Measurements from ENCODE around the gene CTBP1.

Gene CTBP1

GRCh38 chr4:1183985-1184773 is 64.8 kb downstream of the CTBP1 start:
- no peak overlapping the region for H3K4me3 ChIP-seq (ENCODE audit: low read depth, low read length)
- no peak for DNase-seq (ENCODE audit: low read depth)
- TF ChIP-seq, protein P1, sequence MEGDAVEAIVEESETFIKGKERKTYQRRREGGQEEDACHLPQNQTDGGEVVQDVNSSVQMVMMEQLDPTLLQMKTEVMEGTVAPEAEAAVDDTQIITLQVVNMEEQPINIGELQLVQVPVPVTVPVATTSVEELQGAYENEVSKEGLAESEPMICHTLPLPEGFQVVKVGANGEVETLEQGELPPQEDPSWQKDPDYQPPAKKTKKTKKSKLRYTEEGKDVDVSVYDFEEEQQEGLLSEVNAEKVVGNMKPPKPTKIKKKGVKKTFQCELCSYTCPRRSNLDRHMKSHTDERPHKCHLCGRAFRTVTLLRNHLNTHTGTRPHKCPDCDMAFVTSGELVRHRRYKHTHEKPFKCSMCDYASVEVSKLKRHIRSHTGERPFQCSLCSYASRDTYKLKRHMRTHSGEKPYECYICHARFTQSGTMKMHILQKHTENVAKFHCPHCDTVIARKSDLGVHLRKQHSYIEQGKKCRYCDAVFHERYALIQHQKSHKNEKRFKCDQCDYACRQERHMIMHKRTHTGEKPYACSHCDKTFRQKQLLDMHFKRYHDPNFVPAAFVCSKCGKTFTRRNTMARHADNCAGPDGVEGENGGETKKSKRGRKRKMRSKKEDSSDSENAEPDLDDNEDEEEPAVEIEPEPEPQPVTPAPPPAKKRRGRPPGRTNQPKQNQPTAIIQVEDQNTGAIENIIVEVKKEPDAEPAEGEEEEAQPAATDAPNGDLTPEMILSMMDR (conservative IDR thresholded peaks at IDR 0.05; ENCODE audit: low read depth, low read length), result no peak

DNA sequence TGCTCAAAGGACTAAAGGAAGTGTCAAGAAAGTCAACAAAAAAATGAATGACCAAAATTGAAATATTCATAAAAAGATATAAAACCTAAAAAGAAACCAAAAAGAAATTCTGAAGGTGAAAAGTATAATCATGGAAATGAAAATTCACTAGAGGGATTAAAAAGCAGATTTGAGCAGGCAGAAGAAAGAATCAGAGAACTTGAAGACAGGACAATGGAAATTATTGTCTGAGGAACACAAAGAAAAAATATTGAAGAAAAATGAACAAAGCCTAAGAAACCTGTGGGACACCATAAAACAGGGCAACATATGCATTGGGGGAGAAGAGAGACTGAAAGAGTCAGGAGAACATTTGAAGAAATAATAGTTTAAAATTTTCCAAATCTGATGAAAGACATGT is 66.6 kb downstream of the CTBP1 start:
- no peak for DNase-seq (ENCODE audit: low read depth)
- no peak overlapping the region for H3K4me3 ChIP-seq (ENCODE audit: low read depth, low read length)
- TF ChIP-seq, protein P1 (conservative IDR thresholded peaks at IDR 0.05; ENCODE audit: low read depth, low read length), result no peak

DNA sequence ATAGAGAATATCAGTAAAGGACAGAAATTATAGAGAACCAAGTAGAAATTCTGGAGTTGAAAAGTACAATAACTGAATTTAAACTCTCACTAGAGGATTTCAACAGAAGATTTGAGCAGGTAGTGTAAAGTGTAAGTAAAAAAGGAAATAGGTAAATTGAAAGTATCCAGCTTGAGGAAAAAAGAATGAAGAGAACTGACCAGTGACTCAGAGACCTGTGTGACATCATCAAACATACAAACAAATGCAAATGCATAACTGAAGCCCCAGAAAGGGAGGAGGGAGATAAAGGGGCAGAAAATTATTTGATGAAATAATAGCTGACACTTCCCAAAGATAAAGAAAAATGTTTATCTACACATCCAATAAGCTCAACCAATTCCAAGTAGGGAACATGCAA is 68.3 kb downstream of the CTBP1 start:
- no peak overlapping the region for H3K4me3 ChIP-seq (ENCODE audit: low read depth, low read length)
- no peak for DNase-seq (ENCODE audit: low read depth)
- TF ChIP-seq, protein P1 (conservative IDR thresholded peaks at IDR 0.05; ENCODE audit: low read depth, low read length), result no peak

DNA sequence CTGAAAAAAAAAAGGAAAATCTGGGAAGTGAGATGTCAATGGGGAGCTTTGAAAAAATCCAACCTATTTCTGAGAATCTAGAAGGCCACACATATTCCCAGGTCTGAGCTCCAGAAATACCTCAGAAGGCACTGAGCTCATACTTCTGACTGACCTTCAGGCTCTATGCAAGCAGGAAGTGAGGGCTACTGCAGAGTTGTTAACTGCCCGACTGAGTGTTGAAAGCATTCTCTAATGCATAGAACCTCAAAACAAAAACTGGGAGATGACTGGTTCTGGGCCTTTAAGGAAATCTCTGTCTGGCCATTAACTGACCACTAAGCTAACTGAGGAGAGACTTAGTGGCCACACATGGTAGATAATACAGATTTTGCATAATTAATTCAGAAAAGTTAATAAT is 69.0 kb downstream of the CTBP1 start:
- H3K4me3 ChIP-seq (ENCODE audit: low read depth, low read length), result no peak overlapping the region
- TF ChIP-seq, protein P1 (conservative IDR thresholded peaks at IDR 0.05; ENCODE audit: low read depth, low read length), result no peak
- DNase-seq (ENCODE audit: low read depth), result no peak

DNA sequence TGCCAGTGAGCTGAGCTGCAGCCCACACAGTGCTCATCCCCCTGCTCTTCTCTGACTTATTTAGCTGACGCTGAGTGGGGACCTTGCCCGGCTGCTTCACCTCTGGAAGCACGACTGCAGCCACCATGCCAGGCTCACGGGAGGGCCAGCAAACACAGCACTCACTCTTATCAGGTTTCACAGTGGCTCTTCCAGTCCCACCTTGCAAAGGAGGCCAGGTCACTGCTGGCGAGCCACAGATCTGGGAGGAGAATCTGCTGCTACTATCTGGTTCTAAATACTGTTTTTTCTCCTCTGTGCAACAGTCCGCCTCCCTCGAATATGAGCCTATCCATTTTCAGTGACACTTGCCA is 69.9 kb downstream of the CTBP1 start:
- H3K4me3 ChIP-seq (ENCODE audit: low read depth, low read length), result no peak overlapping the region
- no peak for DNase-seq (ENCODE audit: low read depth)
- TF ChIP-seq, protein P1 (conservative IDR thresholded peaks at IDR 0.05; ENCODE audit: low read depth, low read length), result no peak

DNA sequence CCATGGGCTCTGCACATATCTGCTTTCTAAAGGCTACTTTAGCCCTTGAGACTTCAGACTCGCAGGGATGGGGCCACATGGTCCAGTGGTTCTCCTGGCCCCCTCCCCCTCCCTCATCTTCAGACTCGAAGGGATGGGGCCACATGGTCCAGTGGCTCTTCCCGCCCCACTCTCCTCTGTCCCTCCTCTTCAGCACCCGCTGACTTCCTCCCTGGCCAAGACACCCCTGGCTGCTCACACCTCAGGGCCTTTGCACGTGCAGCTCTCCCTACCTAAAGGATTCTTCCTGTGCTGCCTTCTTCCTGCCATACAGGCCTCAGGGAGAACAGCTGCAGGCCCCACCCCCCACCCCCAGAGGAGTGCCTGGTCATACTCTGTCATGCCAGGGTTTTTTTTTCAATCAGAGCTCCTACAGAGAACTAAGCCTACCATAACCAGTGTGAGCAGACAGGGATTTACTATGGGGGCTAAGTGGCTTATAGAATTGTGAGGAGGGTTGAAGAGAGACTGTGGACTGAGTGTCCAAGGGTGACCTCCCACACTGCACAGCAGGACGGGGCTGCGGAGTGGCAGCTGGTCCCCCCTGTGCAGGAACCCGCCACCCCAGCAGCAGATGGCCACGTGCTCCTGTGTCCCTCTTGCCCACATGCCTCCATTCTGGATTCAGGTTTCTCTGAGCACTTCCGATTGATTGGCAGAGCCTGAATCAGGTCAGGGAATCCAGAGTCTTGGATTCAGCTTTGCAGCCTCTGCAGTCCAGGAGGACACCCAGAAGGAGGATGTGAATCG is 70.4 kb downstream of the CTBP1 start:
- TF ChIP-seq, protein P1 (conservative IDR thresholded peaks at IDR 0.05; ENCODE audit: low read depth, low read length), result no peak
- no peak for DNase-seq (ENCODE audit: low read depth)
- H3K4me3 ChIP-seq (ENCODE audit: low read depth, low read length), result no peak overlapping the region
